ENCODE results near the gene HYAL2.

HYAL2 gene

GRCh38 chr3:50270422-50271224 lies 51.9 kb downstream of the HYAL2 start:
- H3K9me3 ChIP-seq (ENCODE audit: low read length) = no peaks in the 10 kb centered on the region
- H3K4me1 ChIP-seq (ENCODE audit: insufficient read depth, low read length) = peaks cover 44% of the 10 kb centered on the region
- peaks cover 0 to 11% of the 10 kb centered on the region in 2 donors for H3K27me3 ChIP-seq (ENCODE audit: control insufficient read depth in 1 of 2, insufficient read depth in 2 of 2, low read length in 2 of 2)
- H3K9ac ChIP-seq (ENCODE audit: low read length) = no peak overlapping the region
- H3K4me3 ChIP-seq (ENCODE audit: low read depth in 1 of 2, low read length in 2 of 2) = peak overlapping the region in 1 of 2 donors; percentile 79
- peak overlapping the region; percentile 77 for H3K27ac ChIP-seq (ENCODE audit: low read depth, low read length)
- peaks cover 7% of the 10 kb centered on the region for H3K36me3 ChIP-seq (ENCODE audit: insufficient read depth, low read length)

GRCh38 chr3:50269977-50270413 lies 52.5 kb downstream of the HYAL2 start:
- H3K4me3 ChIP-seq (ENCODE audit: low read depth in 1 of 2, low read length in 2 of 2) = peak overlapping the region in 1 of 2 donors; percentile 79
- H3K36me3 ChIP-seq (ENCODE audit: insufficient read depth, low read length) = peaks cover 7% of the 10 kb centered on the region
- H3K9me3 ChIP-seq (ENCODE audit: low read length) = no peaks in the 10 kb centered on the region
- peak overlapping the region; percentile 77 for H3K27ac ChIP-seq (ENCODE audit: low read depth, low read length)
- peaks cover 51% of the 10 kb centered on the region for H3K4me1 ChIP-seq (ENCODE audit: insufficient read depth, low read length)
- H3K27me3 ChIP-seq (ENCODE audit: control insufficient read depth in 1 of 2, insufficient read depth in 2 of 2, low read length in 2 of 2) = peaks cover 0 to 6% of the 10 kb centered on the region in 2 donors
- H3K9ac ChIP-seq (ENCODE audit: low read length) = no peak overlapping the region

GRCh38 chr3:50269460-50269859 lies 53.1 kb downstream of the HYAL2 start:
- Histone ChIP-seq H3K9ac (ENCODE audit: low read length) (peak overlapping the region; percentile 66), H3K4me1 (ENCODE audit: insufficient read depth, low read length) (peaks cover 55% of the 10 kb centered on the region), H3K27me3 (ENCODE audit: control insufficient read depth in 1 of 2, insufficient read depth in 2 of 2, low read length in 2 of 2) (peaks cover 0 to under 1% of the 10 kb centered on the region in 2 donors), H3K4me3 (ENCODE audit: low read depth in 1 of 2, low read length in 2 of 2) (peak overlapping the region; percentile 12 to 79), H3K27ac (ENCODE audit: low read depth, low read length) (peak overlapping the region; percentile 77), H3K9me3 (ENCODE audit: low read length) (no peaks in the 10 kb centered on the region), H3K36me3 (ENCODE audit: insufficient read depth, low read length) (peaks cover 7% of the 10 kb centered on the region)

GRCh38 chr3:50268703-50269451 lies 53.7 kb downstream of the HYAL2 start, which contains the start of gene SEMA3B:
Gene SEMA3B, plus strand, starts transcription at chr3:50269147. Its CDS starts 94 bp downstream, at chr3:50269241.
- peak within 1 kb of the TSS; percentile 82 for H3K27ac ChIP-seq (ENCODE audit: low read depth, low read length)
- peaks cover 61% of the 10 kb centered on the region for H3K4me1 ChIP-seq (ENCODE audit: insufficient read depth, low read length)
- no peaks in the 10 kb centered on the region for H3K27me3 ChIP-seq (ENCODE audit: control insufficient read depth in 1 of 2, insufficient read depth in 2 of 2, low read length in 2 of 2)
- H3K9me3 ChIP-seq (ENCODE audit: low read length) = no peaks in the 10 kb centered on the region
- peak within 1 kb of the TSS; percentile 37 to 79 for H3K4me3 ChIP-seq (ENCODE audit: low read depth in 1 of 2, low read length in 2 of 2)
- H3K9ac ChIP-seq (ENCODE audit: low read length) = peak within 1 kb of the TSS; percentile 91
- peaks cover 7% of the 10 kb centered on the region for H3K36me3 ChIP-seq (ENCODE audit: insufficient read depth, low read length)

GRCh38 chr3:50268276-50268675 lies 54.3 kb downstream of the HYAL2 start:
- peak overlapping the region; percentile 82 for H3K27ac ChIP-seq (ENCODE audit: low read depth, low read length)
- H3K9ac ChIP-seq (ENCODE audit: low read length) = peak overlapping the region; percentile 91
- peaks cover 7% of the 10 kb centered on the region for H3K36me3 ChIP-seq (ENCODE audit: insufficient read depth, low read length)
- no peaks in the 10 kb centered on the region for H3K9me3 ChIP-seq (ENCODE audit: low read length)
- no peaks in the 10 kb centered on the region for H3K27me3 ChIP-seq (ENCODE audit: control insufficient read depth in 1 of 2, insufficient read depth in 2 of 2, low read length in 2 of 2)
- H3K4me3 ChIP-seq (ENCODE audit: low read depth in 1 of 2, low read length in 2 of 2) = peak overlapping the region; percentile 37 to 79
- H3K4me1 ChIP-seq (ENCODE audit: insufficient read depth, low read length) = peaks cover 61% of the 10 kb centered on the region

Data from muscle layer of colon (tissue), 2 donors.